GM21717 (cell line): ENCODE measurements around the gene NOD1.
"Not testable (repeated sequence)": the region's sequence is repeated elsewhere in the genome, so short reads cannot be mapped to it uniquely, and the experiment has no call there.

Source experiments
- ATAC-seq: cut with Tn5 transposase; IDR thresholded peaks from one replicate; pipeline ENCODE4 v1.9.1; 2021; ENCODE audit warnings: mild to moderate bottlenecking, moderate library complexity; ENCODE audit not compliant: unreplicated experiment

Gene NOD1

GRCh38 chr7:30421647-30422196 lies 56.9 kb downstream of the NOD1 start:
- ATAC-seq: no peak

- ATAC-seq: no peak
Measured at GRCh38 chr7:30420662-30421061, 57.9 kb downstream of the NOD1 start.

- not testable (repeated sequence) for ATAC-seq
Measured at GRCh38 chr7:30420080-30420479, 58.5 kb downstream of the NOD1 start.

- no peak for ATAC-seq
Measured at GRCh38 chr7:30413864-30414263, 64.7 kb downstream of the NOD1 start.

- ATAC-seq: no peak
Measured at GRCh38 chr7:30412782-30413504, 65.6 kb downstream of the NOD1 start.

GRCh38 chr7:30411897-30412296 lies 66.7 kb downstream of the NOD1 start:
- no peak for ATAC-seq

GRCh38 chr7:30411173-30411572 lies 67.4 kb downstream of the NOD1 start:
- no peak for ATAC-seq

- no peak for ATAC-seq
Measured at GRCh38 chr7:30406664-30407425, 71.7 kb downstream of the NOD1 start.

GRCh38 chr7:30405179-30405578 lies 73.4 kb downstream of the NOD1 start:
- no peak for ATAC-seq

GRCh38 chr7:30403477-30403876 lies 75.1 kb downstream of the NOD1 start:
- ATAC-seq: no peak

- no peak for ATAC-seq
Measured at GRCh38 chr7:30396389-30396788, 82.2 kb downstream of the NOD1 start.

- no peak for ATAC-seq
Measured at GRCh38 chr7:30395676-30396075, 82.9 kb downstream of the NOD1 start.

- no peak for ATAC-seq
Measured at GRCh38 chr7:30391806-30392205, 86.8 kb downstream of the NOD1 start.

GRCh38 chr7:30390736-30391636 lies 87.6 kb downstream of the NOD1 start:
- no peak for ATAC-seq

GRCh38 chr7:30389791-30390190 lies 88.8 kb downstream of the NOD1 start:
- no peak for ATAC-seq

GRCh38 chr7:30382607-30383006 lies 96.0 kb downstream of the NOD1 start:
- no peak for ATAC-seq

- ATAC-seq: not testable (repeated sequence)
Measured at GRCh38 chr7:30380824-30381223, 97.8 kb downstream of the NOD1 start.

GRCh38 chr7:30380294-30380693 lies 98.3 kb downstream of the NOD1 start:
- no peak for ATAC-seq

GRCh38 chr7:30379741-30380140 lies 98.8 kb downstream of the NOD1 start:
- ATAC-seq: no peak

GRCh38 chr7:30379131-30379530 lies 99.5 kb downstream of the NOD1 start:
- no peak for ATAC-seq

- no peak for ATAC-seq
Measured at GRCh38 chr7:30378275-30378674, 100.3 kb downstream of the NOD1 start.
